Measurements from ENCODE around the gene NEUROG1. TPM values are rescaled to one million over a fixed set of nuclear protein-coding genes. Genes with fewer than 3 reads are reported as not detected.

NEUROG1 gene
- total and polyA plus RNA-seq, 2 donors from 2014 or later: not detected

- TF ChIP-seq CTCF (IDR thresholded peaks at IDR 0.05; ENCODE audit: borderline replicate concordance, extremely low read depth, insufficient read depth): no peak
- intact Hi-C loops (cut with DNase I): no loop called here
- no peak for FAIRE-seq
Observed at GRCh38 chr5:135541807-135542502, 6.2 kb upstream of the NEUROG1 start.

GRCh38 chr5:135539430-135540005, 3.8 kb upstream of the NEUROG1 start:
- H3K9me3 ChIP-seq (ENCODE audit: control insufficient read depth in 2 of 3, insufficient read depth in 1 of 3, low read length in 3 of 3): peaks cover 0 to 4% (median 0%) of the 10 kb centered on the region in 3 donors
- peaks cover 77% of the 10 kb centered on the region for H3K27me3 ChIP-seq (ENCODE audit: control insufficient read depth, insufficient read depth, low read length)
- no peak for DNase-seq
- H3K4me3 ChIP-seq (ENCODE audit: low read length in 3 of 3): no peak overlapping the region
- intact Hi-C loops (cut with DNase I): no loop called here
- H3K36me3 ChIP-seq (ENCODE audit: control insufficient read depth in 2 of 3, insufficient read depth in 3 of 3, low read length in 3 of 3): no peaks in the 10 kb centered on the region
- peaks cover 0 to 8% (median 0%) of the 10 kb centered on the region in 3 donors for H3K4me1 ChIP-seq (ENCODE audit: control insufficient read depth in 2 of 3, insufficient read depth in 2 of 3, low read depth in 1 of 3, low read length in 3 of 3)
- no peak for TF ChIP-seq CTCF (IDR thresholded peaks at IDR 0.05; ENCODE audit: borderline replicate concordance, extremely low read depth, insufficient read depth)
- H3K27ac ChIP-seq (ENCODE audit: low read depth in 2 of 2, low read length in 2 of 2): no peak overlapping the region
- H3K9ac ChIP-seq (ENCODE audit: low read length in 3 of 3): no peak overlapping the region
- FAIRE-seq: no peak

More at GRCh38 chr5:135541807-135542502, 6.2 kb upstream of the NEUROG1 start:
- Histone ChIP-seq H3K4me3 (ENCODE audit: low read length in 3 of 3) (no peak overlapping the region), H3K27ac (ENCODE audit: low read depth in 2 of 2, low read length in 2 of 2) (no peak overlapping the region), H3K9me3 (ENCODE audit: control insufficient read depth in 2 of 3, insufficient read depth in 1 of 3, low read length in 3 of 3) (peaks cover 0 to 4% (median 0%) of the 10 kb centered on the region in 3 donors), H3K4me1 (ENCODE audit: control insufficient read depth in 2 of 3, insufficient read depth in 2 of 3, low read depth in 1 of 3, low read length in 3 of 3) (peaks cover 0 to 3% (median 0%) of the 10 kb centered on the region in 3 donors), H3K9ac (ENCODE audit: low read length in 3 of 3) (no peak overlapping the region), H3K36me3 (ENCODE audit: control insufficient read depth in 2 of 3, insufficient read depth in 3 of 3, low read length in 3 of 3) (no peaks in the 10 kb centered on the region), H3K27me3 (ENCODE audit: control insufficient read depth, insufficient read depth, low read length) (peaks cover 87% of the 10 kb centered on the region)
- DNase-seq: no peak

GRCh38 chr5:135538261-135538660, 2.5 kb upstream of the NEUROG1 start:
- no peak overlapping the region for H3K9ac ChIP-seq (ENCODE audit: low read length in 3 of 3)
- TF ChIP-seq CTCF (IDR thresholded peaks at IDR 0.05; ENCODE audit: borderline replicate concordance, extremely low read depth, insufficient read depth): no peak
- peaks cover 79% of the 10 kb centered on the region for H3K27me3 ChIP-seq (ENCODE audit: control insufficient read depth, insufficient read depth, low read length)
- no peaks in the 10 kb centered on the region for H3K36me3 ChIP-seq (ENCODE audit: control insufficient read depth in 2 of 3, insufficient read depth in 3 of 3, low read length in 3 of 3)
- H3K9me3 ChIP-seq (ENCODE audit: control insufficient read depth in 2 of 3, insufficient read depth in 1 of 3, low read length in 3 of 3): peaks cover 0 to 4% (median 0%) of the 10 kb centered on the region in 3 donors
- H3K27ac ChIP-seq (ENCODE audit: low read depth in 2 of 2, low read length in 2 of 2): no peak overlapping the region
- H3K4me1 ChIP-seq (ENCODE audit: control insufficient read depth in 2 of 3, insufficient read depth in 2 of 3, low read depth in 1 of 3, low read length in 3 of 3): peaks cover 0 to 5% (median 0%) of the 10 kb centered on the region in 3 donors
- no peak overlapping the region for H3K4me3 ChIP-seq (ENCODE audit: low read length in 3 of 3)
- intact Hi-C loops (cut with DNase I): no loop called here
- DNase-seq (no peak), FAIRE-seq (no peak)
